Measurements from ENCODE around the gene ALPI.
"Not testable (repeated sequence)": the region's sequence is repeated elsewhere in the genome, so short reads cannot be mapped to it uniquely, and the experiment has no call there.

ALPI gene

GRCh38 chr2:232443669-232444408 is 12.1 kb upstream of the ALPI start:
- DNase-seq: not testable (repeated sequence)

- peak; percentile 87 for DNase-seq
Observed at GRCh38 chr2:232444409-232445148, 11.4 kb upstream of the ALPI start.

- not testable (repeated sequence) for DNase-seq
Observed at GRCh38 chr2:232445149-232445885, 10.6 kb upstream of the ALPI start.

- DNase-seq: not testable (repeated sequence)
Observed at GRCh38 chr2:232446266-232446777, 9.6 kb upstream of the ALPI start.

GRCh38 chr2:232447091-232447620 is 8.8 kb upstream of the ALPI start:
- no peak for DNase-seq

- DNase-seq: no peak
Observed at GRCh38 chr2:232447638-232448303, 8.2 kb upstream of the ALPI start.

GRCh38 chr2:232448304-232448690 is 7.7 kb upstream of the ALPI start:
- DNase-seq: no peak

GRCh38 chr2:232449964-232450363 is 6.0 kb upstream of the ALPI start:
- DNase-seq: no peak

- DNase-seq: not testable (repeated sequence)
Observed at GRCh38 chr2:232451645-232452044, 4.3 kb upstream of the ALPI start.

GRCh38 chr2:232454630-232455029 is 1.3 kb upstream of the ALPI start:
- no peak for DNase-seq

- no peak for DNase-seq
Observed at GRCh38 chr2:232456296-232457120, 555 bp downstream of the ALPI start.

- DNase-seq: no peak
Observed at GRCh38 chr2:232457121-232458011, 1.4 kb downstream of the ALPI start.

- DNase-seq: no peak
Observed at GRCh38 chr2:232458051-232458660, 2.2 kb downstream of the ALPI start.

GRCh38 chr2:232458661-232459418 is 2.9 kb downstream of the ALPI start:
- no peak for DNase-seq

- no peak for DNase-seq
Observed at GRCh38 chr2:232459419-232460035, 3.6 kb downstream of the ALPI start.

- DNase-seq: no peak
Observed at GRCh38 chr2:232460171-232460570, 4.2 kb downstream of the ALPI start.

- no peak for DNase-seq
Observed at GRCh38 chr2:232463701-232464543, 8.0 kb downstream of the ALPI start.

- DNase-seq: no peak
Observed at GRCh38 chr2:232464544-232464885, 8.6 kb downstream of the ALPI start.

Data from stimulated activated CD4-positive, alpha-beta T cell treated with anti-CD3 and anti-CD28 coated beads, Interleukin-15, amount 100 ng/mL, for 24 hours (primary cell).